SK-N-SH treated with all-trans-retinoic acid at 6 μM for 48 hours (cell line): ENCODE measurements around the gene TLL1.

Source experiments
- ARNTL ChIP-seq: fragments of 450-650 bp; formaldehyde crosslinking; IDR thresholded peaks from 2 replicates; pipeline ENCODE4 v1.5.0; 2020; ENCODE audit warnings: low read depth, mild to moderate bottlenecking, moderate library complexity, borderline replicate concordance
- CSDC2 ChIP-seq: fragments of 250-450 bp; sonication (Bioruptor Pico); IDR thresholded peaks from 2 replicates; pipeline ENCODE4 v1.5.0; 2020; ENCODE audit warnings: mild to moderate bottlenecking, moderate library complexity
- ESRRG ChIP-seq: fragments of 250-450 bp; sonication (Bioruptor Pico); IDR thresholded peaks from 2 replicates; pipeline ENCODE4 v1.6.1; 2021; ENCODE audit warnings: mild to moderate bottlenecking
- OSR1 ChIP-seq: fragments of 250-450 bp; sonication (Bioruptor Pico); IDR thresholded peaks from 2 replicates; pipeline ENCODE4 v1.8.0; 2022; ENCODE audit warnings: moderate library complexity, mild to moderate bottlenecking, inconsistent platforms
- PATZ1 ChIP-seq: fragments of 250-450 bp; sonication (Bioruptor Pico); IDR thresholded peaks from 2 replicates; pipeline ENCODE4 v1.8.0; 2020; ENCODE audit warnings: mild to moderate bottlenecking, moderate library complexity, borderline replicate concordance
- POU6F1 ChIP-seq: fragments of 250-450 bp; sonication (Bioruptor Pico); IDR thresholded peaks from 2 replicates; pipeline ENCODE4 v1.8.0; 2021; ENCODE audit warnings: low read depth, mild to moderate bottlenecking, moderate library complexity, borderline replicate concordance
- PPARA ChIP-seq: fragments of 250-450 bp; sonication (Bioruptor Pico); IDR thresholded peaks from 2 replicates; pipeline ENCODE4 v1.5.0; 2020; ENCODE audit warnings: mild to moderate bottlenecking, borderline replicate concordance
- RARB ChIP-seq: fragments of 250-450 bp; sonication (Bioruptor Pico); IDR thresholded peaks from 2 replicates; pipeline ENCODE4 v1.8.0; 2021; ENCODE audit warnings: mild to moderate bottlenecking, moderate library complexity
- TCF4 ChIP-seq: fragments of 250-450 bp; sonication (Bioruptor Pico); IDR thresholded peaks from 2 replicates; pipeline ENCODE4 v1.8.0; 2021; ENCODE audit warnings: mild to moderate bottlenecking, moderate library complexity, borderline replicate concordance
- ZNF565 ChIP-seq: fragments of 450-650 bp; formaldehyde crosslinking; conservative IDR thresholded peaks from 2 replicates; pipeline ENCODE4 v1.5.0; 2020; ENCODE audit warnings: low read depth, mild to moderate bottlenecking, moderate library complexity
- ZNF8 ChIP-seq: fragments of 450-650 bp; formaldehyde crosslinking; IDR thresholded peaks from 2 replicates; pipeline ENCODE4 v1.5.0; 2020; ENCODE audit warnings: mild to moderate bottlenecking, moderate library complexity

GRCh38 chr4:165861363-165861762, 11.7 kb upstream of the TLL1 start:
- no peak for TF ChIP-seq OSR1 (CRISPR knock-in tag)
- no peak for TF ChIP-seq ARNTL
- no peak for TF ChIP-seq POU6F1 (CRISPR knock-in tag)
- no peak for TF ChIP-seq ZNF8 (CRISPR knock-in tag)
- TF ChIP-seq CSDC2: no peak
- TF ChIP-seq RARB: no peak
- no peak for TF ChIP-seq ZNF565 (CRISPR knock-in tag)
- TF ChIP-seq TCF4 (CRISPR knock-in tag): no peak
- no peak for TF ChIP-seq PATZ1 (CRISPR knock-in tag)
- TF ChIP-seq ESRRG (CRISPR knock-in tag): no peak
- no peak for TF ChIP-seq PPARA (CRISPR knock-in tag)
